ENCODE results near the gene CD6. TPM values are rescaled to one million over a fixed set of nuclear protein-coding genes. Genes with fewer than 3 reads are reported as not detected.

The CD6 gene
- not detected in 2 replicates for total RNA-seq
- not detected in 2 replicates for polyA plus RNA-seq
- polyA plus RNA-seq (2011; cell fraction: cytosol; rRNA removed), result not detected in 2 replicates
- not detected in 2 replicates for polyA plus RNA-seq (2011; cell fraction: nucleus; rRNA removed)
- polyA plus RNA-seq (2012), result not detected in 2 replicates
- polyA minus RNA-seq, result not detected in 2 replicates
- not detected for polyA minus RNA-seq (2011; cell fraction: cytosol; rRNA and poly(A)+ RNA removed)
- not detected in 2 replicates for polyA minus RNA-seq (2011; cell fraction: nucleus; rRNA and poly(A)+ RNA removed)
- Bru-seq, nascent RNA, result not detected
- percentile 2 among the genes with signal in this experiment for BruChase-seq, experiment 1, labeled RNA remaining after a 6-hour chase
- BruChase-seq, experiment 2, labeled RNA remaining after a 2-hour chase, result not detected
- long read RNA-seq, result 0 reads

- dilution Hi-C loops (cut with MboI; ENCODE audit: extremely low pct_ligation_motif_present, low sequenced_read_pairs) (no loop called here), intact Hi-C loops (cut with micrococcal nuclease) (loop anchor here (2.0 kb wide), 1 partner anchor 223 kb away; no protein-coding TSS in a partner anchor)
- Histone ChIP-seq H3K27me3 (ENCODE audit: control insufficient read depth in 2 of 2, insufficient read depth in 2 of 2, low read length in 2 of 2) (peaks cover 1 to 8% of the 10 kb centered on the region in 2 experiments), H2AFZ (ENCODE audit: low read depth, low read length) (no peak within 1 kb of the TSS), H3K9me3 (replicated peaks; ENCODE audit: control insufficient read depth, insufficient read depth, low read length) (no peaks in the 10 kb centered on the region), H3K9me1 (replicated peaks; ENCODE audit: control insufficient read depth, extremely low read depth, insufficient read depth, low read length) (no peaks in the 10 kb centered on the region), H3K27ac (ENCODE audit: insufficient read depth, low read depth, low read length) (no peak within 1 kb of the TSS), H4K20me1 (replicated peaks; ENCODE audit: control insufficient read depth, extremely low read depth, insufficient read depth, low read length) (no peaks in the 10 kb centered on the region), H3K79me2 (ENCODE audit: control insufficient read depth, insufficient read depth, low read length) (no peaks in the 10 kb centered on the region), H3K4me1 (ENCODE audit: control insufficient read depth, extremely low read depth, insufficient read depth, low read length) (no peaks in the 10 kb centered on the region), H3K9ac (replicated peaks; ENCODE audit: extremely low read depth, insufficient read depth, low read length) (no peak within 1 kb of the TSS), H3K4me2 (ENCODE audit: insufficient read depth, low read length) (no peak within 1 kb of the TSS), H3K36me3 (ENCODE audit: control insufficient read depth in 2 of 2, extremely low read depth in 1 of 2, insufficient read depth in 2 of 2, low read length in 2 of 2) (no peaks in the 10 kb centered on the region), H3K4me3 (replicated peaks in 1 of 3; ENCODE audit: insufficient read depth in 1 of 3, low read depth in 1 of 3, low read length in 3 of 3) (no peak within 1 kb of the TSS)
- ChIA-PET POLR2A (interaction anchor here (0.6 kb wide), 1 partner anchor 18 kb away, joined by 5 read pairs; no protein-coding TSS in a partner anchor), CTCF (interaction anchor here (0.6 to 2.1 kb wide), 3 partner anchors 10 to 196 kb away, joined by 3 to 6 read pairs (median 3); no protein-coding TSS in a partner anchor)
- FAIRE-seq (no peak), DNase-seq (ENCODE audit: low read depth, low spot score) (no peak)
- TF ChIP-seq MYC (IDR thresholded peaks at IDR 0.05; ENCODE audit: low read depth, low read length), result no peak
- no peak for TF ChIP-seq POLR2A (IDR thresholded peaks at IDR 0.05; ENCODE audit: low read depth, low read length)
- TF ChIP-seq JUN (IDR thresholded peaks at IDR 0.05; ENCODE audit: borderline replicate concordance, insufficient read depth, insufficient read length, low read depth), result no peak
- no peak for TF ChIP-seq CTCF (IDR thresholded peaks at IDR 0.05; ENCODE audit: extremely low read depth in 1 of 2, insufficient read depth in 1 of 2, low read depth in 1 of 2, low read length in 2 of 2)
- no peak for TF ChIP-seq FOS (IDR thresholded peaks at IDR 0.05; ENCODE audit: borderline replicate concordance, insufficient read depth, low read length)
- TF ChIP-seq MAX (IDR thresholded peaks at IDR 0.05; ENCODE audit: insufficient read depth, insufficient read length), result no peak
- TF ChIP-seq POLR2AphosphoS5 (IDR thresholded peaks at IDR 0.05; ENCODE audit: insufficient read depth, low read depth, low read length), result no peak
- TF ChIP-seq EZH2 (IDR thresholded peaks at IDR 0.05; ENCODE audit: borderline replicate concordance, low read depth, low read length, severe bottlenecking), result no peak
- TF ChIP-seq GATA2 (IDR thresholded peaks at IDR 0.05; ENCODE audit: insufficient read depth, insufficient read length, low read depth, low read length), result no peak
- no TSS peak for BruUV-seq (replicated peaks)
Measured at GRCh38 chr11:60971520-60971919, at the start of gene CD6. TSS of gene CD6 (plus strand) at chr11:60971680. CDS start at chr11:60971866, 186 bp downstream.
